Measurements from ENCODE around the gene CCDC81. TPM values are rescaled to one million over a fixed set of nuclear protein-coding genes. Genes with fewer than 3 reads are reported as not detected.

Gene CCDC81
- total RNA-seq, 1 donor from 2014 or later: 1.4 TPM

DNA sequence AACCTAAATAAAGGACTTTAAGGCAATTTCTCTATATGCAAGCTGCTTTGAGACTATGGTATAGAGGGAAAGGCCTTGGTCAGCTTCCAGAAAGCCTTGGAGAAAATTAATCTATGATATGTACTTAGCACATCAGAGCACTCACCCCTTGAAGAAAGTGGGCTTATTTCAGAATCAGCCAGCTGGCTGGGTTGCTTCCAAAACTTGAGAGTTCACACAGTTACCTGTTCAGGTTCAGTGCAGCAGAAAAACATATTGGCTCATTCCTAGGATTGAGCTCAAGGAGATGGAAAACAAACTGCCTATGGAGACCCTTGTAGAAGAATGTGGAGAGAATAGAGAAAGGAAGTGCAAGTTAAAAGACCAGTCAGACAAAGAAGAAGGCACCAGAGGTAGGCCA is 22.7 kb downstream of the CCDC81 start:
- Mint-ChIP-seq H3K27ac (ENCODE audit: unreplicated experiment) (no peak overlapping the region), H3K27me3 (ENCODE audit: unreplicated experiment) (no peaks in the 10 kb centered on the region), H3K9me3 (ENCODE audit: unreplicated experiment) (no peaks in the 10 kb centered on the region), H3K36me3 (ENCODE audit: unreplicated experiment) (no peaks in the 10 kb centered on the region), H3K4me3 (ENCODE audit: unreplicated experiment) (no peak overlapping the region), H3K4me1 (ENCODE audit: unreplicated experiment) (peaks cover 20% of the 10 kb centered on the region)
- DNase-seq (ENCODE audit: extremely low spot score, unreplicated experiment): no peak
- TF ChIP-seq, protein P1, sequence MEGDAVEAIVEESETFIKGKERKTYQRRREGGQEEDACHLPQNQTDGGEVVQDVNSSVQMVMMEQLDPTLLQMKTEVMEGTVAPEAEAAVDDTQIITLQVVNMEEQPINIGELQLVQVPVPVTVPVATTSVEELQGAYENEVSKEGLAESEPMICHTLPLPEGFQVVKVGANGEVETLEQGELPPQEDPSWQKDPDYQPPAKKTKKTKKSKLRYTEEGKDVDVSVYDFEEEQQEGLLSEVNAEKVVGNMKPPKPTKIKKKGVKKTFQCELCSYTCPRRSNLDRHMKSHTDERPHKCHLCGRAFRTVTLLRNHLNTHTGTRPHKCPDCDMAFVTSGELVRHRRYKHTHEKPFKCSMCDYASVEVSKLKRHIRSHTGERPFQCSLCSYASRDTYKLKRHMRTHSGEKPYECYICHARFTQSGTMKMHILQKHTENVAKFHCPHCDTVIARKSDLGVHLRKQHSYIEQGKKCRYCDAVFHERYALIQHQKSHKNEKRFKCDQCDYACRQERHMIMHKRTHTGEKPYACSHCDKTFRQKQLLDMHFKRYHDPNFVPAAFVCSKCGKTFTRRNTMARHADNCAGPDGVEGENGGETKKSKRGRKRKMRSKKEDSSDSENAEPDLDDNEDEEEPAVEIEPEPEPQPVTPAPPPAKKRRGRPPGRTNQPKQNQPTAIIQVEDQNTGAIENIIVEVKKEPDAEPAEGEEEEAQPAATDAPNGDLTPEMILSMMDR (IDR thresholded peaks at IDR 0.05): no peak

DNA sequence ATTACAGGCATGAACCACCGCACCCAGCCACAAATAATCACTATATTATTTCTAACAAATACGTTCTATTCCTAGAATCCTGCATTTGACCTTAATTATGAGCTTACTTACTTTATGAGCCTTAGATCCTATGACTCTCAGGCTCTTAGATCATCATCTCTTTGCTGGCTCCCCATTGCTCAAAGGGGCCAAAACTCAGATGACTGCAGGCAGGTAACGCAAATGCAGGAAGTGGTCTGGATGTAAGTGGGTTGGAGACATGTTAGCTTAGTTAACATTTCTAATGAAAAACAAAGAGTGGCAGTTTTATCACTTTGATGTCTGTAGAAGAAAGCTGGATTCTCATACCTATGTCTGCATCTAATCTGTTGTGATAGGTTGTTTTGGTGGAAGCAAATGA is 23.4 kb downstream of the CCDC81 start:
- H3K27ac Mint-ChIP-seq (ENCODE audit: unreplicated experiment): no peak overlapping the region
- no peaks in the 10 kb centered on the region for H3K9me3 Mint-ChIP-seq (ENCODE audit: unreplicated experiment)
- TF ChIP-seq, protein P1 (IDR thresholded peaks at IDR 0.05): no peak
- peaks cover 20% of the 10 kb centered on the region for H3K4me1 Mint-ChIP-seq (ENCODE audit: unreplicated experiment)
- no peak for DNase-seq (ENCODE audit: extremely low spot score, unreplicated experiment)
- H3K4me3 Mint-ChIP-seq (ENCODE audit: unreplicated experiment): no peak overlapping the region
- H3K36me3 Mint-ChIP-seq (ENCODE audit: unreplicated experiment): no peaks in the 10 kb centered on the region
- H3K27me3 Mint-ChIP-seq (ENCODE audit: unreplicated experiment): no peaks in the 10 kb centered on the region

DNA sequence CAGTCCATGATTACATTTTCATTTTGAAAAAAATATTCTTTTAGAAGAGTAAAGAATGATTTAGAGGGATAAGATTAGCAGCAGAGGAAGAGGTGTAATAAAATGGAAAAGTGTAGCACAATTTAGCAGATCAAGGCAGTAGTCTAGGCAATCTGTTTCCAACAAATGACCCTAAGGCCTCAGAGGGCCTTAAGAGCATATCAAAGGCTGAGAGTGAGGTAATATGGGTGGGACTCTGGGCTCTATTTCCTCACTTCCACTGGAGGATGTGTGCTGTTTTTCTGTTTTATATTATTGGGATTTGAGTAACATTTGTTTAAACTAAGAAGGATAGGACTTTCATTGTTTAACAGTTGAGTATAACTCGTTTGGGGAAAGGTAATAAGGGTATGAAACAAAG is 28.8 kb downstream of the CCDC81 start:
- no peaks in the 10 kb centered on the region for H3K36me3 Mint-ChIP-seq (ENCODE audit: unreplicated experiment)
- no peak overlapping the region for H3K4me3 Mint-ChIP-seq (ENCODE audit: unreplicated experiment)
- no peak for DNase-seq (ENCODE audit: extremely low spot score, unreplicated experiment)
- H3K27ac Mint-ChIP-seq (ENCODE audit: unreplicated experiment): no peak overlapping the region
- TF ChIP-seq, protein P1 (IDR thresholded peaks at IDR 0.05): no peak
- no peaks in the 10 kb centered on the region for H3K4me1 Mint-ChIP-seq (ENCODE audit: unreplicated experiment)
- H3K27me3 Mint-ChIP-seq (ENCODE audit: unreplicated experiment): no peaks in the 10 kb centered on the region
- H3K9me3 Mint-ChIP-seq (ENCODE audit: unreplicated experiment): no peaks in the 10 kb centered on the region

DNA sequence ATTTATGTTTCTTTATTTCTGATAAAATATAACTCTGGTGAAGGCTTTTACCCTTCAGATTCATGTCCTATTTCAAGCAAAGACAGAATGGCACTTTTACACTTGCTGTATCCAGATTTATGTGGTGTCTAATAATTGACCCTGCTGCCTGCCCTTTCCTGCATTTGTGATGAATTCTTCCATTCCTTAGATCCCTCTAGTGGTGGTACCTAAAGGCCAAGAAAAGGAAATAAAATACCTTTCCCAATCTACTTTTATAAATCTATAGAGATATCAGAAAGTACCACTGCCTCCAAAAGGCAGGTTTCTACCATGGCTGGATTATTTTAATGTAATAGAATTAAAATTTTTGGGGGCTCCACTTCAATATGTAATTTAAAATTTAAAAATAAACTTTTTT is 34.2 kb downstream of the CCDC81 start:
- TF ChIP-seq, protein P1 (IDR thresholded peaks at IDR 0.05): peak; percentile 32

DNA sequence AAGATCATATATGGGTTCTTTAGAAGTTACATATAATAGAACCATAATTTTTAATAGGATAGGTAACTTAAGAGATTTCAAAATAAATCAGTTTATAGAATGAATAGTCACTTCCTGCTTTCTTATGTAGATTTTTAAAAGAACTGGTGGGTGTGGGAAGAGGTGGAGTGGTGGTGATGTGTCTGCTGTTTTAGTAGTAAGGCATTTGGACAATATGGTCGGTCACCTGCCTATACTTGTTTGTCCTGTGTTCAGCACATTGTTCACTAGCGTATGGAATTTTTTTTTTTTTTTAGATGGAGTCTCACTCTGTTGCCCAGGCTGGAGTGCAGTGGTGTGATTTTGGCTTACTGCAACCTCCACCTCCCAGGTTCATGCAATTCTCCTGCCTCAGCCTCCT is 39.3 kb downstream of the CCDC81 start:
- TF ChIP-seq, protein P1 (IDR thresholded peaks at IDR 0.05): no peak
- Mint-ChIP-seq H3K27me3 (ENCODE audit: unreplicated experiment) (no peaks in the 10 kb centered on the region), H3K36me3 (ENCODE audit: unreplicated experiment) (peaks cover 2% of the 10 kb centered on the region), H3K4me1 (ENCODE audit: unreplicated experiment) (no peaks in the 10 kb centered on the region), H3K27ac (ENCODE audit: unreplicated experiment) (no peak overlapping the region), H3K9me3 (ENCODE audit: unreplicated experiment) (no peaks in the 10 kb centered on the region), H3K4me3 (ENCODE audit: unreplicated experiment) (no peak overlapping the region)
- no peak for DNase-seq (ENCODE audit: extremely low spot score, unreplicated experiment)

More for the DNA sequence above, 34.2 kb downstream of the CCDC81 start:
- peaks cover 2% of the 10 kb centered on the region for H3K36me3 Mint-ChIP-seq (ENCODE audit: unreplicated experiment)
- no peaks in the 10 kb centered on the region for H3K4me1 Mint-ChIP-seq (ENCODE audit: unreplicated experiment)
- no peaks in the 10 kb centered on the region for H3K27me3 Mint-ChIP-seq (ENCODE audit: unreplicated experiment)
- DNase-seq (ENCODE audit: extremely low spot score, unreplicated experiment): no peak
- H3K27ac Mint-ChIP-seq (ENCODE audit: unreplicated experiment): no peak overlapping the region
- H3K9me3 Mint-ChIP-seq (ENCODE audit: unreplicated experiment): no peaks in the 10 kb centered on the region
- no peak overlapping the region for H3K4me3 Mint-ChIP-seq (ENCODE audit: unreplicated experiment)
